Cortex of kidney (tissue), 1 donor: Measurements from ENCODE around the gene ITPRIPL1.

Experiments used
- DNase-seq: peaks from one replicate; lab custom pipeline; 2025; lab: John Stamatoyannopoulos, UW

ITPRIPL1 gene

DNA sequence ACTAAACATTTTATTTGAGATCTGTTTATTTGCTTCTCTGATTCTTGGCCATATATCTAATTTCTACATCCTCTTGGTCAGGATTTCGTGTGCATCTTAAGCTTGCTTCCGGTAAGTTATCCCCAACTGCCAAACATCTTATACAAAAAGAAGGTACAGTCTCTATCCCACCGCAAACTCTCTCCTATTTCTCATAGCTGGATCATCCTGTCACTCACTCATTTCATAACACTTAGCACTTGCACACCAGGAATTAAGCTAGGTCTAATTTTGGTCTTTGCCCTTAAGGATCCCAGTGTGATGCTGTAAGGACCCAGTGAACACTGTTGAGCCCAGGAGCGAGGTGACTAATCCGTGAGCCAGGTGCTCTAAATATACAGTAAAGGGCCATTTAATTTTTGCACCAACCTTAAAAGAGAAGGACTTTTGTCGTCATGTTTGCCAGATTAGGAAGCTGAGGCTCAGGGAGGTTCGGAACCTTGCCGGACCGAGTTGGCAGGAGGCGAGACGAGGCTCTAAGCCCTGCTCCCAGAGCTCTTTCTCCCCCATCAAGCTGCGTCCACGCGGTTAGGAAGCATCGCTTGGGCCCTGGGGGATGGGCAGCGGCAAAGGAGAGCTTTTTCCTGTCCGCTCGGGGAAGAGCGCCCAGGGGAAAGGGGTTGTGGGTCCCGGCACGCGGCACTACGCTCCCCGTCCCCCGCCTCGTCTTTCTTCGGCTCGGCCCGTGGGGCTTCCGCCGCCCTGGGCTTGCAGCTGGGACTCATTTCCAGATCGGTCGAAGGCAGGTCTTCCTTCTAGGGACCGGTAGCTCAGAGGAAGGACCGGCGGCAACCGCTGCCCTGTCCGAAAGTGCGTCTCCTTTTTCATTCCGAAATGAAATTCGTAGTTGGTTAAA, 4.1 kb upstream of the ITPRIPL1 start:
- no peak for DNase-seq

DNA sequence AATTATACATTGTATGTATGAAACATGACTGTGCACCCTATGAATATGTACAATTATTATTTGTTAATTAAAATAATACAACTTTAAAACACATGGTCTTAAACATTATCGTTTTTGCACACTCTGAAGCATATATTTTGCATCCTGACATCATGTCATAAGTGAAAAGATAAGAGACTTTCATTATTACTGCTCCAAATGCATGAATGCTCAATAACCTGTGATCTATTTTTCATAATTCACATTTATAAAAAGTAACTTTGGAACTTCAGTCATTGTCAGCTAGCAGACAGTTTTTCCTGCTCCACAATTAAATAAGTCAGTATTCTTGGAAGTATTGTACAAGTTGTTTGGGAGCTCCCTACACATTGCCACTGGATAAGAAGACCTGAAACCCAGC, 1.3 kb upstream of the ITPRIPL1 start:
- no peak for DNase-seq

DNA sequence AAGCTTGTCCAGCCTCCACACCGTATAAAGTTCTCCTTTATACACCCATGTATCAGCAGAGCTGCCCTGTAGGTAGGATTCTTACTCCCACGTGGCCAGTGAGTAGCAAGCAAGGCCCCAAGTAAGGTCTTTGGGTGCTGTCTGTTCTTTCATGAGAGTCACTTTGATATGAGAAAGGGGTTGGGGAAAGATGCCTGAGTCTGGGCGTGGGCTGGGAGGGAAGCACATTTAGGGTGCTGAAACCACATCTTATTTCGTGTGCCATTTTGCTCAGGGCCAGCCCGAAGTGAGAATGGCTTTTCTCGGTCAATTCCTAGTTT, 436 bp upstream of the ITPRIPL1 start:
- no peak for DNase-seq

DNA sequence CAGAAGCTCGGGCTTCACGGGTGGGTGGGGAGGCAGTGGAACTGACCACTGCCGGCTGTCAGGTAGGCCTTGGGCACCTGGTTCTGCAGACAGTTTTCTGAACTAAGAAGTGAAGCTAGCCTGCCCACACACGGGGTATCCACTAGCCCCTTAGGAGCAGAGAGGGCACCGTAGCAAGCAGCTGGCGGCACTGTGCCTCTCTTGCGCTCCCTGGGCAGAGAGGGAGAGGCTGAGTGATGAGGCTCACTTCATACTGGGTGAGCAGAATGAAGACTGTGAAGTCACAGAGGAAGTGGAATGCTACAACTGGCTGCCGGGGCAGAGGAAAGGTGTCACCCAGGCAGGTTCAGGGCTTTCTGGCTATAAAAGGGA, 753 bp downstream of the ITPRIPL1 start:
- DNase-seq, result no peak

DNA sequence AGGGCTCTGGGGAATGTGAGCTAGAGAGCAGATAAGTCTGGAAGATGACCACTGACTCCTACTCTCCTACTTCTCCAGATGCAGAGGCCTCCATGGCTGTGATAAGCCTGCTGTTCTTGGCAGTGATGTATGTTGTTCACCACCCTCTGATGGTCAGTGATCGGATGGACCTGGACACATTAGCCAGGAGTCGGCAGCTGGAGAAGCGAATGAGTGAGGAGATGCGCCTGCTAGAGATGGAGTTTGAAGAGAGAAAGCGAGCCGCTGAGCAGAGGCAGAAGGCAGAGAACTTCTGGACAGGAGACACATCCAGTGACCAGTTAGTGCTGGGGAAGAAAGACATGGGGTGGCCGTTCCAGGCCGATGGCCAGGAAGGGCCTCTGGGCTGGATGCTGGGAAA, 1.4 kb downstream of the ITPRIPL1 start:
- DNase-seq, result no peak

DNA sequence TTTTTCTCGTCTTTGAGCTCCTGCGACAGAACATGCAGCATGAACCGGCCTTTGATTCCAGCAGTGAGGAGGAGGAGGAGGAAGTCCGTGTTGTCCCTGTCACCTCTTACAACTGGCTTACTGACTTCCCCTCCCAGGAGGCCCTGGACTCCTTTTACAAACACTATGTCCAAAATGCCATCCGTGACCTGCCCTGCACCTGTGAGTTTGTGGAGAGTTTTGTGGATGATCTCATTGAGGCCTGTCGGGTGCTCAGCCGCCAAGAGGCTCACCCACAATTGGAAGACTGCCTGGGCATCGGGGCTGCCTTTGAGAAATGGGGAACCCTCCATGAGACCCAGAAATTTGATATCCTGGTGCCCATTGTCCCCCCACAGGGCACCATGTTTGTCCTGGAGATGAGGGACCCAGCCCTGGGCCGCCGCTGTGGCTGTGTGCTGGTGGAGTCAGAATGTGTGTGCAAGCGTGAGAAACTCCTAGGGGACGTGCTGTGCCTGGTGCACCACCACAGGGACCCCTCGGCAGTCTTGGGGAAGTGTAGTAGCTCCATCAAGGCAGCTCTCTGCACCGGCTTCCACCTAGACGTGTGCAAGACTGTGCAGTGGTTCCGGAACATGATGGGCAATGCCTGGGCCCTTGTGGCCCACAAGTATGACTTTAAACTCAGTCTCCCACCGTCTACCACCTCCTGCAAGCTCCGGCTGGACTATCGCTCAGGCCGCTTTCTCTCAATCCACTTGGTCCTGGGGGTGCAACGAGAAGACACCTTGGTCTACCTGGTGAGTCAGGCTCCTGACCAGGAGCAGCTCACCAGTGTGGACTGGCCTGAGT, 2.1 kb downstream of the ITPRIPL1 start:
- no peak for DNase-seq

DNA sequence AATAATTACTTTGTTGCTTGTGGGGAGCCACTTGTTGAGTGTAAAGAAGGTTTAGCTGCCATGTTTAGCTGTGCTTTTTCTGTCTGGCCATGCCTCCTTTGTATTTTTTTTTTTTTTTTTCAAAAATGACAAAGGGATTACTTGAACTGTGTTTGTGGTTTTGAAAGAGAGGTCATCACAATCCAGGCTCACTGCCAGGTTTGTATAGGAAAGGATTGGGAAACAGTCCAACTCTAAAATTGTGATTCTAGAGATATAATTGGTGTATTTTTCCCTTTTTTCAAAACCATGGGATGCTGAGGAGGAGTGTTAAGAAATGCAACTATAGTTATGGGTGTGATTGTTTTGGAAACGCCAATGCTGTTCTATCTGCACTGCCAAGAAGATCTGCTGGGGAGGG, 4.3 kb downstream of the ITPRIPL1 start:
- DNase-seq, result no peak

DNA sequence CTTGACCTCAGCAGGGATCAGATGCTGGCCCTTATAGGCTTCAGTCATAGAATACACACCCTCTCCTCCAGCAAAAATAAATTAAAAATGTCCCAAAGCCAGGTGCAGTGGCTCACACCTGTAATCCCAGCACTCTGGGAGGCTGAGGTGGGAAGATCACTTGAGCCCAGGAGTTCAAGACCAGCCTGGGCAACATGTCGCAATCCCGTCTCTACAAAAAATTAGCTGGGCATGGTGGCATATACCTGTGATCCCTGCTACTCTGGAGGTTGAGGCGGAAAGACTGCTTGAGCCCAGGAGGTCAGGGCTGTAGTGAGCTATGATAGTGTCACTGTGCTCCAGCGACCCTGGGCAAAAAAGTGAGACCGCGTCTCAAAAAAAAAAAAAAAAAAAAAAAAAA, 4.8 kb downstream of the ITPRIPL1 start:
- DNase-seq, result no peak

DNA sequence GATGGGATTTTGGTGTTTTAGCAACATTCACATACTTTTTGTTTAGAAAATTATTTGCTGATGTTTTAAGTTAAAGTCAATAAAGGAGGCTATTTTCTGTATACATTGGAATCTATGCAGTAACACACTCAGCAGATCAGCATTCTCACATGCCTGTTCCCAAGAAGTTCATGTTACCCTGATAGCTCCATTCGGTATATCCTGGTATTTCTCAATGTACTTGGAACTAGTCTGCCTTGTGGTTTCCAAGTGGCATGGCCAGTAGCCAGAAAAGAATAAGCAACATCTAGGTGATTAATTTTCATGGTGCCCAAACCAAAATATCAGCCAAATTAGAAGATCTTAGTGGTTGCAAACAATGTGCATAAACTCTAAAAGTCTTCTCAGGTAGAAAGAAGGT, 5.3 kb downstream of the ITPRIPL1 start:
- DNase-seq, result no peak

DNA sequence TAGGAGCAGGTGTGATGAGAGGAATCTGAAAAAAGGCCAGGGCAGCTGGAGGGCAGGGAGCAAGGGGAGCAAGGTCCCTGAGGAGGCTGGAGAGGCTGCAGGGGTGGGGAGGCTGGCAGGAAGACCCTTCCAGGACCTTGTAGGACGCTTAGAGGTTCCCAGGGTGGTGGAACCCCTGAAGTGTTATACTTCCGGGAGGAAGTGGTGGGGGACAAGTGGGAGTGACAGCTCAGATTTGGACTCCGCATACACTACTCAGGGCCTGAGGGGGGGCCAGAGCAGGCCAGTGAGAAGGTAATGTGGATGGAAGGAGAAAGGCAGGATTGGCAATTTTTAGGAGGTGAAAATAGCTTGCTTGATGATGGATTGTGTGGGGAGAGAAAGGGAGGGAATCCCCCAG, 8.6 kb downstream of the ITPRIPL1 start:
- DNase-seq, result no peak

DNA sequence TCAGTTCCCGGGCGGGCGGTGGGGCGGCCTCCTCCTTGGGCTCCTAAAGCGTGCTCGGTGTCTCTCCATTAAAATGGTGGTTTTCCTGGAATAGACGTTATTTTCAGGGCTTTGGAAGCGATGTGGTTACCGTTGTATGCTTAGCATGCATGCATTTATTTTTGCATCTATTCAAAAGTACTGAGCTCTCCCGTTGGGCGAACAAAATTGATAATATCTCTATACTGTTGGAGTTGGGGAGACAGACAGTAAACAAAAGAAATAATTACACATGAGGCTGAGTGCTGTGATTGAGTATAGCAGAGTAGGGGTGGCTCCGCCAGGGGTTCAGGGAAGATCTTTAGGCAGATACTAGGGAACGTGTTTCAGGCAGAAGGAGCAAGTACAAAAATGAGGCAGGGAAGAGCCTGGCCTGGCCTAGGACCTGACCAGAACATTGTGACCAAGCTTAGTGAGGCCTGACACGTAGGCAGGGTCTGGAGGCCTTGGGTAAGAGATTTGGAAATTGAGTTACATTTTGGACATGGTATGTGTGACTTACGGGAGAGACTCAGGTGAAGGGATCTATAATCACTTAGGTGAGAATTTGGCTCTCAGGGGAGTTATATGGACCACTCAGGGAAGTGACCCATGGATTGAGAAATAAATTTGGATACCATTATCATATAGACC, 11.1 kb downstream of the ITPRIPL1 start:
- no peak for DNase-seq

DNA sequence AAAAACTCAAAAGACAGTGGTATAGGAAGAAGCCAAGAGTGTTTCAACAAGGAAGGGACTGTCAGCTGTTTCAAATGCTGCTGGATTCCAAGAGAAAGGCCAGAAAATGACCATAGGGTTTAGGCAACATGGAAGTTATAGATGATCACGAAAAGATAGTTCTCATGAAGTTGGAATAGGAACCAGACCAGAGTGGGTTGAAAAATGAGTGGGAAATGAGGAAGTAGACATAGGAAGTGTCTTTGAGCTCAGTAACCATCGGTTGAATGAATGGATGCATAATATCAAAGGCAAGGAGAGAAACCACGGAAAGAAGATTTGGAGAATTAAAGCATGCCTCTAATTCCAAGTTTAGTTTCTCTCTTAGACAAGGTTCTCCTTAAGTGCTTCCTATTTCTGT, 11.8 kb downstream of the ITPRIPL1 start:
- DNase-seq, result no peak

DNA sequence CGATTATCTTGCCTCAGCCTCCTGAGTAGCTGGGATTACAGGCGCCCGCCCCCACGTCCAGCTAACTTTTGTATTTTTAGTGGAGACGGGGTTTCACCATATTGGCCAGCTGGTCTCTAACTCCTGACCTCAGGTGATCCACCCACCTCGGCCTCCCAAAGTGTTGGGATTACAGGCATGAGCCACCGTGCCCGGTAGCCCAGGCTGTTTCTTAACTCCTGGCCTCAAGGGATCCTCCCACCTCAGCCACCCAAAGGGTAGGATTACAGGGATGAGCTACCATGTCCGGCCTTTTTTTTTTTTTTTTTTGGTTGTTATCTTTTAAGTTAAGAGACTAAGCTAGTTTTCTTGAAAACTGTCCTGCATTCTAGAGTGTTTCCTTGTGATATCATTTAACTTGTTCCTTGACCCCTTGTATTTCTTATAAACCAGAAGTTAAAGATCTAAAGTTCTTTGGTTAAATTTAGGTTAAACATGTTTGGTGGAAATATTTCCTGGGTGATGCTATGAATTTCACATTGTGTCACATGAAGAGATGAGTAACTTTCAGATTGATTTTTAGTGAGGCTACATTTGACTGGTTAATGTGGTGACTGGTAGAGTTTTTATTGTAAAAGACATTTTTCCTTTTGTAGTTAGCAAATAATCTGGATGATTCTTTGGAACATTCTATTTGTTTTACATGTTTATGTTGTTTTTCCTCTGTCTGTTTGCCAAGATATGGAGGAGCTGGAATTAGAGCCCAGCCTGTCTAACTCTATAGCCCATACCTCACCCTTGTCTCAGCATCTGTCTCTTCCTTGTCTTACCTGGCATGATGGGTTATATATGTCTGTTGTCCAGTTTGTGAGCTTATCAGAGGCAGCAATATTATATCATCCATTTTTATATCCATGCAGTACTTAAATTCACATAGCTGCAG, 15.6 kb downstream of the ITPRIPL1 start:
- no peak for DNase-seq

DNA sequence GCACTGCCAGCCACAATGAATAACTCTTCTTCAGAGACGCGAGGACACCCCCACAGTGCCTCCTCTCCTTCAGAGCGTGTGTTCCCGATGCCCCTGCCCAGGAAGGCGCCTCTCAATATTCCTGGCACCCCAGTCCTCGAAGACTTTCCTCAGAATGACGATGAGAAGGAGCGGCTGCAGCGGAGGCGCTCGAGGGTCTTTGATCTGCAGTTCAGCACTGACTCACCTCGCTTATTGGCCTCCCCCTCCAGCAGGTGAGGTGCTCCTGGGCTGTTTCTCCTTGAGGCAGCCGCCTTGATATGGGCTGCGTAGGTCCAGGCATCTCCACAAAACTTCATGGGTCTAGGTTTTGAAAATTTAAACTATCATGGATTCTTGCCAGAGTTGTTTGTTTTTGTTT, 16.5 kb downstream of the ITPRIPL1 start:
- DNase-seq, result no peak

DNA sequence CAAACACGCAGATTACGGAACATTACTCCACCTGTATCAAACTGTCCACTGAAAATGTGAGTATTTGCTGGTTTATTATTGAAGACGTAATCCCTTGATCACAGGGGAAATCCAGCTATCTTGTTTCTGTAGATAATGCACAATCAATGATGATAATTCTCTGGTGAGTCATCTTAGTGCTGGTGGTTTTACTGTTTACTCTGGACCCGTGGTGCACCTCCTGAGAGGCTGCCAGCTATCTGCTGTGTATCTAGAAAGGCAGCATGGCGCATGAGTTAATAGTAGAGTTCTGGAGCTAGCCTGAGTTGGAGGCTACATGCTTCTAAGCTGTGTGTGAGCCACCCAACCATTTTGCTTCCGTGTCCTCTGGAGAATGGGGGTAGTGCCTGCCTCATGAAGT, 17.0 kb downstream of the ITPRIPL1 start:
- DNase-seq, result no peak

DNA sequence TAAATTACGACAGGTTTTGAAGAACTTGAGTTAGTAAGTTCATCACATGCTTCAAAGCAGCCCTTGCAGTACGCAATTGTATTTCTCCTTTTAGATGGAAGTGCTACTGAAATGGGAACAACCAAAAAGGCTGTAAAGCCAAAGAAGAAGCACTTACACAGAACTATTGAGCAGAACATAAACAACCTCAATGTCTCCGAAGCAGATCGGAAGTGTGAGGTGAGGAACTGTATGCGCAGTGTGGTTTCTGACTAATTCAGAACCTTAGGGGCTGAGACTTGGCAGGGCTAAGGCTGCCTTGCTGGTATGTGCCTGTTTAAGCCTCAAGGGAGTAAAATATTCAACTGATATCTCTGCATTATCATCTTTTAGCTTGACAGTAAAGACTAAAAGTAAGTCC, 18.9 kb downstream of the ITPRIPL1 start:
- no peak for DNase-seq

DNA sequence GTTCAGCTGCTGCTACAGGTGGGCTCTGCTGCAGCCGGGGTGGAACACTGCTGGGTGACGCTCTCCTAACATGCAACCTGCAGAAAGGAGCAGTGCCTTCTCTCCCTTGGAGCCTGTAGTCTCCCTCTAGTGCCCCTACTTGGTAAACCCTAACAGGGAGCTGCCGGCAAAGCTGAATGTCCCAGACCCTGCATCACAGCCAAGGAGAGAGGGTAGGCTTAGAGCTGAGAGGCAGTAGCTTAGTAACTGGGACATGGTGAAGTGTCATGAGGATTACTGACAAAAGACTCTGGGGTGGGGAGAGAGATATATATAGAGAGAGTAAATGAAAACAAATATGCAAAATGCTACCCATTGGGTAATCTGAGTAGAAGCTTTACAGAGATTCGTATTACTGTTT, 20.3 kb downstream of the ITPRIPL1 start:
- no peak for DNase-seq

DNA sequence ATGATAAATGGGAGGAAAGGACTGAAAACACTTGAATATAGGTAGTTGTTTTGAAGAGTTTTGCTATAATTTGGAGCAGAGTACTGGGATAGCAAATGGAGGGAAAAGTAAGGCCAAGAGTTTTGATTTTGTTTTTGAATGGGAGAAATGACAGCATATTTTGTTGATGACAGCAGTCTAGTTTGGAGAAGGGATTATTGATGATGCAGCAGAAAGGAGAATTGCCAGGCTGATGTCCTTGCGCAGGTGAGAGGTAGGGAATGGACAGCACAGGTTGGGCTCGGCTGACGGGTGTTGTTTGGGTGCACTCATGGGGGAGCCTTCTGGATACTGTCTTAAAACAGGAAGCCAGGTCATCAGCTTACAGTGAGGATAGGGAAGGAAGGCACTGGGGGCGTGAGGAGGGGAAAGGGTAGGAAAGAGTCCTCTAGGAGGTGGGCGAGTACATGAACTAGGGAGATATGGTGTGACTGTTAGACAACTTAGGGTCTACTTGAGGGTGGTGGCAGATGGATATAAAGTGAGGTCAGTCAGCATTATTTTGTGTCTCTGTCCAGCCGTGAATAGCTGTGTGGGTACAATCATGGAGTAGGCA, 20.8 kb downstream of the ITPRIPL1 start:
- DNase-seq, result no peak

DNA sequence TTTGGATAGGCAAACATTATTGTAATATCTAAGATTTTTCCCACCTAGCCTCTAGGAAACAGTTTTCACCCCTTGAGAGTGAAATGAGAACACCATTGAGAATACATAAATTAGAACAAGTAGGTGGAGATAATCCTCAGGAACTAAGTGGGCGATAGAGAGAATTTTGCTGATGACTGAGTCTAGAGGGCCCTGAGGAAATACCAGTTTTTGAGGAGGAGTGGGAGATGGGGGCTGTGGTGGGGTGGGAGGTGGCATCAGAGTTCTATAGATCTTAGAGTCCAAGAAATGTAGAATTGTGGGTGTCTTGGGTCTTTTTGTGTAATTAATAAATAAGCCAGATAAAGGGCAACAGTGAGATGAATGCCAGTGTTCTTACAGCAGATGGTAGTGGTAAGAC, 22.3 kb downstream of the ITPRIPL1 start:
- no peak for DNase-seq

DNA sequence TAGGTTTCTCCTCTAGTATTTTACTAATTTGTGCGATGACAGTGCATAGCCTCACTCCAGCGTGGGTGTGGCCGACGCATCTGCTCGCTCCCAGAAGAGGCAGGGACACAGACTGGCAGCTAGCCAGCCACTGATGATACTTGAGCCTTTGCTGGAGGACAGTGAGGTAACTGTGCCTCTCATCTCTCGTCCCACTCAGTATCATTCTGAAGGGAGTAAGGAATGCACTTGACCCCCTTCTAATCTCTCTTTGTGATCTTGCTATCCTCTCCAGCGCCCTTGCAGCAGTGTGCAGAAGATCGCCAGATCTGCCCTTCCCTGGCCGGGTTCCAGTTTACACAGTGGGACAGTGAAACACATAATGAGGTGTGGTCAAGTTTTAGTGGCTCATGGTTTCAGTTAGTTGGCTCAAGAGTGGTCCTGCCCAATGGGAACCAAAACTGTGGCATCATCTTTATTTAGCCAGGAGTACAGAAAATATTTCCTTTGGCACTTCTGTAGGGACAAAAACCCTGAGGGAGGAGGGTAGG, 28.0 kb downstream of the ITPRIPL1 start:
- no peak for DNase-seq

DNA sequence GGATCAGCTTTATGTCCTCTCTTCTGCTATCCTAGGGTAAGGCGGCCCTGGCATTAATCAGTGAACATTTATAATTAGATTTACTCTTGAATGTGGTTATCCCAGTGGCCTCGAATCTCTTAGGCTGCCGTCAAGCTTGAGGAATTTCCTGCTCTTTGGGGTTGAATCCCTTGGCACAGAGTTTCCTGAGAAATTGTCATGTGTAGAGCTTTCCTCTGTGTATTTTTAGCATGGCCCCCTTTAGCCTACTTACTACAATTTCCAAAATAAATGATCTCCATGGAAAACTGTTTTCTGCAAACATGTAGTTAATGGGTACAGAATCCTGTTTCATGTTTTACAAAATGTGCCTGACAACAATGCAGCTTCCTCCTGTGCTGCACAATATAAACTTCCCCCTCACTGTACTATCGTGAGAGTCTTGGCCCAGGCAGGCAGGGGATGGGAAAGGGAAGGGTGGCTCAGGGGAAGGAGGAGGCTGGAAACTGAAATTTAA, 28.5 kb downstream of the ITPRIPL1 start:
- no peak for DNase-seq
